HepG2 (cell line): Measurements from ENCODE around the gene CLNS1A. TPM values are rescaled to one million over a fixed set of nuclear protein-coding genes. Genes with fewer than 3 reads are reported as not detected.

Experiments used
- CREBL2 ChIP-seq: sonication (generic); formaldehyde crosslinking; IDR thresholded peaks from 2 replicates; pipeline ENCODE4 v1.8.1; 2023; ENCODE audit warnings: missing genetic modification reagents, mild to moderate bottlenecking, borderline replicate concordance
- FOXK1 ChIP-seq: sonication (generic); formaldehyde crosslinking; IDR thresholded peaks from 2 replicates; pipeline ENCODE4 v1.4.0; 2020; ENCODE audit warnings: low read depth, missing genetic modification reagents, borderline replicate concordance
- HDAC1 ChIP-seq: sonication (generic); formaldehyde crosslinking; IDR thresholded peaks from 2 replicates; pipeline ENCODE4 v1.5.1; 2020; ENCODE audit warnings: mild to moderate bottlenecking, missing genetic modification reagents
- HOXA5 ChIP-seq: sonication (generic); formaldehyde crosslinking; IDR thresholded peaks from 2 replicates; pipeline ENCODE4 v1.4.0; 2020; ENCODE audit warnings: missing genetic modification reagents
- KDM5A ChIP-seq: fragments of 200-600 bp; sonication (generic); IDR thresholded peaks from 2 replicates; pipeline ENCODE4 v1.7.0; 2018; ENCODE audit warnings: antibody characterized with exemption, mild to moderate bottlenecking, low read length, borderline replicate concordance
- KDM5B ChIP-seq: sonication (generic); formaldehyde crosslinking; IDR thresholded peaks from 2 replicates; pipeline ENCODE4 v1.4.0; 2020; ENCODE audit warnings: missing genetic modification reagents, mild to moderate bottlenecking, borderline replicate concordance
- KLF15 ChIP-seq: sonication (generic); formaldehyde crosslinking; IDR thresholded peaks from 2 replicates; pipeline ENCODE4 v1.8.1; 2023; ENCODE audit warnings: borderline replicate concordance, mild to moderate bottlenecking, inconsistent platforms, missing genetic modification reagents, mixed read lengths
- RBM39 ChIP-seq: fragments of 200-400 bp; formaldehyde crosslinking; IDR thresholded peaks from one replicate; pipeline ENCODE4 v1.6.1; 2018; ENCODE audit warnings: antibody characterized with exemption, mild to moderate bottlenecking, low read depth, low read length; ENCODE audit not compliant: poor library complexity, severe bottlenecking
- SALL1 ChIP-seq: sonication (generic); formaldehyde crosslinking; IDR thresholded peaks from 2 replicates; pipeline ENCODE4 v1.8.0; 2022; ENCODE audit warnings: mild to moderate bottlenecking, missing genetic modification reagents
- SMAD9 ChIP-seq: sonication (generic); formaldehyde crosslinking; IDR thresholded peaks from 2 replicates; pipeline ENCODE4 v1.5.1; 2020; ENCODE audit warnings: mild to moderate bottlenecking, missing genetic modification reagents
- TERF1 ChIP-seq: sonication (generic); formaldehyde crosslinking; IDR thresholded peaks from 2 replicates; pipeline ENCODE4 v1.8.0; 2022; ENCODE audit warnings: mild to moderate bottlenecking, missing genetic modification reagents, moderate library complexity
- ZFP90 ChIP-seq: sonication (generic); formaldehyde crosslinking; IDR thresholded peaks from 2 replicates; pipeline ENCODE4 v1.8.0; 2022; ENCODE audit warnings: missing genetic modification reagents, mild to moderate bottlenecking, inconsistent platforms, borderline replicate concordance
- ZNF264 ChIP-seq: sonication (generic); formaldehyde crosslinking; IDR thresholded peaks from 2 replicates; pipeline ENCODE4 v1.4.0; 2020; ENCODE audit warnings: missing genetic modification reagents
- ZNF484 ChIP-seq: sonication (generic); formaldehyde crosslinking; IDR thresholded peaks from 2 replicates; pipeline ENCODE4 v1.5.1; 2020; ENCODE audit warnings: mild to moderate bottlenecking, low read depth, missing genetic modification reagents, borderline replicate concordance
- ZNF501 ChIP-seq: sonication (generic); formaldehyde crosslinking; IDR thresholded peaks from 2 replicates; pipeline ENCODE4 v1.5.1; 2020; ENCODE audit warnings: mild to moderate bottlenecking, moderate library complexity, missing genetic modification reagents
- ZNF572 ChIP-seq: sonication (generic); formaldehyde crosslinking; IDR thresholded peaks from 2 replicates; pipeline ENCODE4 v1.5.1; 2020; ENCODE audit warnings: mild to moderate bottlenecking, missing genetic modification reagents
- ZNF574 ChIP-seq: sonication (generic); formaldehyde crosslinking; IDR thresholded peaks from 2 replicates; pipeline ENCODE4 v1.4.0; 2020; ENCODE audit warnings: missing genetic modification reagents
- ZNF709 ChIP-seq: sonication (generic); formaldehyde crosslinking; IDR thresholded peaks from 2 replicates; pipeline ENCODE4 v1.5.0; 2020; ENCODE audit warnings: mild to moderate bottlenecking, missing genetic modification reagents
- ZNF724P ChIP-seq: sonication (generic); formaldehyde crosslinking; IDR thresholded peaks from 2 replicates; pipeline ENCODE4 v1.8.0; 2022; ENCODE audit warnings: missing genetic modification reagents, borderline replicate concordance
- ZNF773 ChIP-seq: sonication (generic); formaldehyde crosslinking; IDR thresholded peaks from 2 replicates; pipeline ENCODE4 v1.4.0; 2020; ENCODE audit warnings: missing genetic modification reagents, borderline replicate concordance
- ZNF788 ChIP-seq: sonication (generic); formaldehyde crosslinking; IDR thresholded peaks from 2 replicates; pipeline ENCODE4 v1.5.0; 2020; ENCODE audit warnings: mild to moderate bottlenecking, missing genetic modification reagents, borderline replicate concordance
- ZSCAN31 ChIP-seq: sonication (generic); formaldehyde crosslinking; IDR thresholded peaks from 2 replicates; pipeline ENCODE4 v1.5.0; 2020; ENCODE audit warnings: low read depth, mild to moderate bottlenecking, missing genetic modification reagents
- polyA plus RNA-seq, 8 experiments: library from polyadenylated mRNA; depleted of rRNA in 3 of 8; stranded (reverse) in 7 of 8; unstranded in 1 of 8; fragments of >200 nt; fragmentation: Illumina TruSeq in 4 of 8; extraction: Trizol in 4 of 8; gene quantifications; 2 replicates each; pipeline versions ENCODE4 v1.2.1 to v1.2.3, GENCODE V29; 2011 to 2016; ENCODE audit warnings: low read depth in 4 of 8, missing spikeins in 1 of 8, mixed read lengths in 1 of 8; ENCODE audit not compliant: insufficient read depth in 1 of 8
- total RNA-seq, 5 experiments: library from RNA; depleted of rRNA; stranded (reverse); fragments of >200 nt; fragmentation: Illumina TruSeq; extraction: Trizol; gene quantifications; 2 replicates each; pipeline ENCODE4 v1.2.3, GENCODE V29; 2016; ENCODE audit warnings: low read depth in 1 of 5
- TF ChIP-seq, protein P1 (sequence below): sonication (generic); IDR thresholded peaks from 2 replicates; pipeline ENCODE4 v1.6.1; 2016; ENCODE audit warnings: low read depth, borderline replicate concordance

CLNS1A gene
- total and polyA plus RNA-seq, 2 of the 13 experiments (the other 11 are each of a cell fraction or from before 2014, with no cell fraction given): 158 to 219 TPM

- TF ChIP-seq KDM5B (0 out of 2 replicates have a peak, but pooled peaks have one; percentile 27), ZNF788 (CRISPR knock-in tag) (peak; percentile 1; the same call in 1 of the 2 replicates), ZNF773 (CRISPR knock-in tag) (0 out of 2 replicates have a peak, but pooled peaks have one; percentile 2), FOXK1 (CRISPR knock-in tag) (no peak), ZFP90 (CRISPR knock-in tag) (0 out of 2 replicates have a peak, but pooled peaks have one; percentile 12), KDM5A (peak; percentile 21; the same call in 1 of the 2 replicates), RBM39 (peak; percentile 9), ZNF724P (CRISPR knock-in tag) (no peak), ZNF572 (peak; percentile 88), ZNF501 (CRISPR knock-in tag) (peak; percentile 80), ZNF574 (CRISPR knock-in tag) (0 out of 2 replicates have a peak, but pooled peaks have one; percentile 1), ZSCAN31 (CRISPR knock-in tag) (no peak), ZNF484 (no peak), SALL1 (CRISPR knock-in tag) (peak; percentile 70), ZNF709 (CRISPR knock-in tag) (no peak; the same call in 1 of the 2 replicates), ZNF264 (CRISPR knock-in tag) (peak; percentile 94), CREBL2 (no peak), TERF1 (0 out of 2 replicates have a peak, but pooled peaks have one; percentile 55), HDAC1 (CRISPR knock-in tag) (peak; percentile 69; the same call in 1 of the 2 replicates), SMAD9 (CRISPR knock-in tag) (0 out of 2 replicates have a peak, but pooled peaks have one; percentile 51), KLF15 (CRISPR knock-in tag) (no peak), HOXA5 (CRISPR knock-in tag) (0 out of 2 replicates have a peak, but pooled peaks have one; percentile 41)
- TF ChIP-seq, protein P1, sequence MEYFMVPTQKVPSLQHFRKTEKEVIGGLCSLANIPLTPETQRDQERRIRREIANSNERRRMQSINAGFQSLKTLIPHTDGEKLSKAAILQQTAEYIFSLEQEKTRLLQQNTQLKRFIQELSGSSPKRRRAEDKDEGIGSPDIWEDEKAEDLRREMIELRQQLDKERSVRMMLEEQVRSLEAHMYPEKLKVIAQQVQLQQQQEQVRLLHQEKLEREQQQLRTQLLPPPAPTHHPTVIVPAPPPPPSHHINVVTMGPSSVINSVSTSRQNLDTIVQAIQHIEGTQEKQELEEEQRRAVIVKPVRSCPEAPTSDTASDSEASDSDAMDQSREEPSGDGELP: peak; percentile 60; the same call in 1 of the 2 replicates
Observed at GRCh38 chr11:77590194-77590782, 47.3 kb downstream of the CLNS1A start (continued).
